Esophagus muscularis mucosa (tissue), 4 donors: ENCODE data around the gene LYPD5.

Experiments
- CTCF ChIP-seq, 3 experiments: fragments of 200-600 bp in 2 of 3; fragments of 450-650 bp in 1 of 3; sonication (generic) in 2 of 3; IDR thresholded peaks; one replicate each; pipeline ENCODE4 v1.5.1; 2017 to 2019; ENCODE audit warnings: antibody characterized with exemption in 3 of 3, mild to moderate bottlenecking in 2 of 3, moderate library complexity in 1 of 3
- EP300 ChIP-seq: sonication (generic); formaldehyde crosslinking; IDR thresholded peaks from one replicate; pipeline ENCODE4 v1.6.1; 2017; ENCODE audit warnings: antibody characterized with exemption
- POLR2A ChIP-seq: fragments of 450-650 bp; IDR thresholded peaks from one replicate; pipeline ENCODE4 v1.6.1; 2017; ENCODE audit warnings: antibody characterized with exemption, moderate library complexity, mild to moderate bottlenecking, low read depth
- POLR2AphosphoS5 ChIP-seq, 2 donors: sonication (generic); formaldehyde crosslinking; IDR thresholded peaks; one replicate each; pipeline ENCODE4 v1.6.1; 2017; ENCODE audit warnings: antibody characterized with exemption in 2 of 2

GRCh38 chr19:43749152-43749551 lies 53.1 kb downstream of the LYPD5 start:
- no peak for TF ChIP-seq CTCF (IDR thresholded peaks at IDR 0.05)
- no peak for TF ChIP-seq EP300
- no peak for TF ChIP-seq POLR2A
- TF ChIP-seq POLR2AphosphoS5 (IDR thresholded peaks at IDR 0.05): no peak
